HT1080 (cell line): ENCODE data around the gene BNC2. TPM values are rescaled to one million over a fixed set of nuclear protein-coding genes. Genes with fewer than 3 reads are reported as not detected.

ENCODE experiments used
- DNase-seq: peaks from one replicate; pipeline ENCODE4 v3.0.0-alpha.2; 2015; ENCODE audit warnings: low read depth
- total RNA-seq: library from RNA; depleted of rRNA; stranded (reverse); fragments of >200 nt; shearing (Covaris generic); gene quantifications from 2 replicates; pipeline ENCODE4 v1.2.3, GENCODE V29; 2014

The BNC2 gene
- total RNA-seq, 1 experiment from 2014 or later, result 13.5 TPM

GRCh38 chr9:16716601-16717000 is 153.9 kb downstream of the BNC2 start:
- no peak for DNase-seq

- no peak for DNase-seq
Observed at GRCh38 chr9:16715404-16715803, 155.1 kb downstream of the BNC2 start.

- DNase-seq, result no peak
Observed at GRCh38 chr9:16712787-16713186, 157.7 kb downstream of the BNC2 start.

GRCh38 chr9:16710888-16711287 is 159.6 kb downstream of the BNC2 start:
- no peak for DNase-seq

GRCh38 chr9:16709924-16710323 is 160.5 kb downstream of the BNC2 start:
- DNase-seq, result no peak

- DNase-seq, result no peak
Observed at GRCh38 chr9:16708656-16709435, 161.6 kb downstream of the BNC2 start.

GRCh38 chr9:16705111-16705604 is 165.3 kb downstream of the BNC2 start:
- peak; percentile 98 for DNase-seq

- DNase-seq, result no peak
Observed at GRCh38 chr9:16704116-16705110, 166.1 kb downstream of the BNC2 start.

GRCh38 chr9:16701347-16701746 is 169.1 kb downstream of the BNC2 start:
- no peak for DNase-seq

- DNase-seq, result no peak
Observed at GRCh38 chr9:16693616-16694015, 176.9 kb downstream of the BNC2 start.

GRCh38 chr9:16690628-16691027 is 179.8 kb downstream of the BNC2 start:
- no peak for DNase-seq

GRCh38 chr9:16690205-16690604 is 180.3 kb downstream of the BNC2 start:
- DNase-seq, result no peak

- no peak for DNase-seq
Observed at GRCh38 chr9:16689351-16689938, 181.0 kb downstream of the BNC2 start.

GRCh38 chr9:16688814-16689213 is 181.7 kb downstream of the BNC2 start:
- no peak for DNase-seq

GRCh38 chr9:16687678-16688369 is 182.6 kb downstream of the BNC2 start:
- DNase-seq, result no peak

GRCh38 chr9:16683326-16683725 is 187.1 kb downstream of the BNC2 start:
- DNase-seq, result no peak

- DNase-seq, result no peak
Observed at GRCh38 chr9:16682273-16682672, 188.2 kb downstream of the BNC2 start.

GRCh38 chr9:16681652-16681987 is 188.8 kb downstream of the BNC2 start:
- no peak for DNase-seq

- DNase-seq, result no peak
Observed at GRCh38 chr9:16680975-16681651, 189.4 kb downstream of the BNC2 start.

- DNase-seq, result no peak
Observed at GRCh38 chr9:16680541-16680940, 189.9 kb downstream of the BNC2 start.
